Islet precursor cell (in vitro differentiated cells): Measurements from ENCODE around the gene TRERF1.
"Not testable (repeated sequence)": the region's sequence is repeated elsewhere in the genome, so short reads cannot be mapped to it uniquely, and the experiment has no call there.

Experiments
- DNase-seq: peaks from one replicate; pipeline ENCODE4 v3.0.0-alpha.2; 2018

Gene TRERF1, protein sequence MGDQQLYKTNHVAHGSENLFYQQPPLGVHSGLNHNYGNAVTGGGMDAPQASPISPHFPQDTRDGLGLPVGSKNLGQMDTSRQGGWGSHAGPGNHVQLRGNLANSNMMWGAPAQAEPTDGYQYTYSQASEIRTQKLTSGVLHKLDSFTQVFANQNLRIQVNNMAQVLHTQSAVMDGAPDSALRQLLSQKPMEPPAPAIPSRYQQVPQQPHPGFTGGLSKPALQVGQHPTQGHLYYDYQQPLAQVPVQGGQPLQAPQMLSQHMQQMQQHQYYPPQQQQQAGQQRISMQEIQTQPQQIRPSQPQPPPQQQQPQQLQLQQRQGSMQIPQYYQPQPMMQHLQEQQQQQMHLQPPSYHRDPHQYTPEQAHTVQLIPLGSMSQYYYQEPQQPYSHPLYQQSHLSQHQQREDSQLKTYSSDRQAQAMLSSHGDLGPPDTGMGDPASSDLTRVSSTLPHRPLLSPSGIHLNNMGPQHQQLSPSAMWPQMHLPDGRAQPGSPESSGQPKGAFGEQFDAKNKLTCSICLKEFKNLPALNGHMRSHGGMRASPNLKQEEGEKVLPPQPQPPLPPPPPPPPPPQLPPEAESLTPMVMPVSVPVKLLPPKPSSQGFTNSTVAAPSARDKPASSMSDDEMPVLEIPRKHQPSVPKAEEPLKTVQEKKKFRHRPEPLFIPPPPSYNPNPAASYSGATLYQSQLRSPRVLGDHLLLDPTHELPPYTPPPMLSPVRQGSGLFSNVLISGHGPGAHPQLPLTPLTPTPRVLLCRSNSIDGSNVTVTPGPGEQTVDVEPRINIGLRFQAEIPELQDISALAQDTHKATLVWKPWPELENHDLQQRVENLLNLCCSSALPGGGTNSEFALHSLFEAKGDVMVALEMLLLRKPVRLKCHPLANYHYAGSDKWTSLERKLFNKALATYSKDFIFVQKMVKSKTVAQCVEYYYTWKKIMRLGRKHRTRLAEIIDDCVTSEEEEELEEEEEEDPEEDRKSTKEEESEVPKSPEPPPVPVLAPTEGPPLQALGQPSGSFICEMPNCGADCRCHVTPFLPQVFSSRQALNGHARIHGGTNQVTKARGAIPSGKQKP (N-terminal part only)

DNA sequence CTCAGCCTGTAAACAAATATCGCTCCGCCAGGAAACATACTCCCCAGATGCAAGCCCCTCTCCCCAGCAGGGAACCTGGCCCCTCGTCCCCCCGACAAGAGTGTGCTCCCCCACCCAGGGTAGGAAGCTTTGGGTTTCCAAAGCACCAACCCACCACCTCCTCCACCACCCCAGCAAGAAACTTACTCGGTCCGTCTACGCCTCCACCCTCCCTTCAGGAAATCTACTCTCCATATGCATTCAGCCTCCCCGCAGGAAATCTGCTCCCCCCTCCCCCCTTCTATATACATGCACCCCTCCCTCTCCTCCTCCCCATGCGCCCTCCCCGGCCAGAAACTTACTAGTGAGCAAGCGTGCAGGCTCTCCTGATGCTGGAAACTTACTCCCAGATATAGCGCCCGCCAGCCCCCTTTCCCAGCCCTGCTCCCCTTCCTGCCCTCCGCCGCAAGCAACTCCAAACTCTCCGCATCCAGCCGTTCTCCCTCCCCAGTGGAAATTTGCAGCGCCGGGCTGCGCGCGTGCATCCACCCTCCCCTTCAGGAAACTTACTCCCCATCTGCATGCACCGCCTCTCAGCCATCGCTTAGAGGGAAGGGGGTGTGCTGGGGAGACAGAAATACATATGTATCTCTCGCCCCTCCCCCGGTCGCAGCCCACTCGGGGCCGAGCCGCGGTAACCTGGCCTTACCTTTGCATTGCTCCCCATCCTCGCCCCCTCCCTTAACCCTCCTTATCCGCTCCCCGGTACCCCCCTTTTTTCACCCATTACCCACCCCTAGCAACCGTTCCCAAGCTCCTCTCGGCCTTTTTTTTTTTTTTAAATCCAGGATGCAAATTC is at the start of gene TRERF1:
TSS of gene TRERF1 (minus strand) at position 594 of the 838 bp plus-strand sequence. CDS start 182,336 bp downstream, outside the sequence.
- DNase-seq, result peak; percentile 83

DNA sequence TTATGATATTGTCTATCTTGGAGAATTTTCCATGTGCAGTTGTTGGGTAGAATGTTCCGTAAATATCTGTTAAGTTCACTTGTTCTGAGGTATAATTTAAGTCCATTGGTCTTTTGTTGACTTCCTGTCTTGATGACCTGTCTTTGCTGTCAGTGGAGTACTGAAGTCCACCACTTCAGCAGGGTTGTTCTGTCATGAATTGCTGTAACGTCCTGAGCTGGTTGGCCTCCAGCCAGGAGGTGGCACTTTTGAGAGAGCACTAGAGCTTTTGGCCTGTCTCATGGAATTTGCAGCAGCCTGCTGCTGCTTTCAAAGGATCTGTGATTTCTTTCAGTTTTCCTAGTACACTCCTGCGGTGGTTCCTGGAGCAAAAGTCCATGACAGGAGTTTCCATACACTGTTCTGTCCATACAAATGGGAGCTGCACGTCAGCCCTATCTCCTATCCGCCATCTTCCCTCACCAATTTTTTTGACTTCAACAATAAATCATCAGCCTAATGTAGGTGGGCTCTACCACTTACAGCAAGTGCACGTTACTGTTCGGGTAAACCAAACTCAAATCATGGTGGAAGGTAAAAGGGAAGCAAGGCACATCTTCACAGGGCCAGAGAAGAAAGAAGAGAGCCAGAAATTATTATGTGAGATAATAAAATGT is 46.9 kb upstream of the TRERF1 start:
- no peak for DNase-seq

DNA sequence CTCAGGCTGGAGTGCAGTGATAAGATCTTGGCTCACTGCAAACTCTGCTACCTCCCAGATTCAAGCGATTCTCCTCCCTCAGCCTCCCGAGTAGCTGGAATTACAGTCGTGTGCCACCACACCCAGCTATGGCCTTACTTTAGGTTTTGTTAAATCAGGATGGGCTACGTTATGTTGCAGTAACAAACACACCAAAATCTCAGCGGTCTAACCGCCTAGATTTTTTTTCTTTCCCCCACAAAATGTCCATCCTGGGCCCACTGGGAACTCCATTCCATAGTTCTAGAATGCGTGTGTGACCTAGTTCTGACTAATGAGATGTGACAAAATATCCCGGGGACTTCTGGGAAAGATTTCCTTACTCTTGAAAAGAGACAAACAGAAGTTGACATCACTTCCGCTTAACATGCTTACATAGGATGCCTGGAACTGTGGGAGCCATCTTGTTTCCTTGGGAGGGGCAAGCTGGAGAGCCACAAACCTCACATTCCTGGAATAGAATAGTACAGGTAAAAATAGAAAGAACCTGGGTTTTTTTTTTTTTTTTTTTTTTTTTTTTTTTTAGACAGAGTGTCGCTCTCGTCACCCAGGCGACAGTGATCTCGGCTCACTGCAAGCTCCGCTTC is 42.3 kb upstream of the TRERF1 start:
- DNase-seq, result no peak

DNA sequence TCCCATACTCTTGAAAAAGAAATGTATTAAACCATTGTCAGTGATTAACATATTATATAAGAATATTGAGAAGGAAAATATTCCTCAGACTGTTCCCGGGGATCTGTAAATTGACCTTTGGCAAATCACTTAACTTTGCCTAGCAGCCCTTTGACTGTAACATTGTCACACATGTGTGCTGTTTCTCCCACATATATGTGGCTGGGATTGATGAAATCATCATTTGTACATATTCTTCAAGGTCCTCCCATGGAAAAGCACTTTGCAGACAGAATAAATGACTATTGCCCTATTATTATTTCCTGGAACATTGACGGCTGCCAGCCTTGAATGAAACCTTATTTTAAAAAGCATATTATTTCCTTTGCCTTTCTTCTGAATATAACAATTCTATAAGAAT is 36.4 kb upstream of the TRERF1 start:
- no peak for DNase-seq

DNA sequence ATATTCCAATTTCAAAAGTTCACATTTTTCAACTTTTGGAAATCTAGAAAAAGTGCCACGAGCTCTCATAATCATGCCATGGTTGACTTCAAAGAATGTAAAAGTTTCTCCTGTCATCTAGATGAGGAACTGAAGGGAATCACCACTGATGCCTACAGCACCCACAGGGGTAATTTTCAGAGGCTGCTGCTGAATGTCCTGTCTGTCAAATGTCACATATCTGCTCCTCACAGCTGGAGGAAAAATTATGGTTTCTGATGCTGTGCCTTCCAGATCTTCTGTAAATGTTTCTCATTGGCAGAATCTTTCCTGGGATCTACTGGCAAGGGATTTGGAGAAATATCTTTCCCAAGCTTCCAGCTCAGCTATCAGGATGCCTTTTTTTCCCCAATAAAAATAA is 32.5 kb upstream of the TRERF1 start:
- no peak for DNase-seq

DNA sequence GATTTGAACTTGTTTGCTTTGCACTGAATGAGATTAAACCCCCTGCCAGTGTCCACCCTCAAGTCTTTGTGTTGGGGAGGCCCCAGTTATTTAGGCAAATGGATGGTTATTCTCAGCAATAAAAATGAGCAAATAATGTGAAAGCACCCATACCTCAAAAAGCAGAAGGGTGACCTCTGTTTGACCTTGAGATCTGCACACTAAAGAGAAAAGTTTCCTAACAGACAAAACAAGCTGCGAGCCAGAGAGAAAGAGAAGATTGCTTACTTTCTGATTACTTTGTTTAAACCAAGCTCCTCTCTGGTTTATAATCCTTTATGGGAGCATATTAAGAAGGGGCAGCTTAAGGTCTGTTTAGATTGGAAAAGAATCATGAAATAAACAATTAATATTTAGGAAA is 30.4 kb upstream of the TRERF1 start:
- no peak for DNase-seq

DNA sequence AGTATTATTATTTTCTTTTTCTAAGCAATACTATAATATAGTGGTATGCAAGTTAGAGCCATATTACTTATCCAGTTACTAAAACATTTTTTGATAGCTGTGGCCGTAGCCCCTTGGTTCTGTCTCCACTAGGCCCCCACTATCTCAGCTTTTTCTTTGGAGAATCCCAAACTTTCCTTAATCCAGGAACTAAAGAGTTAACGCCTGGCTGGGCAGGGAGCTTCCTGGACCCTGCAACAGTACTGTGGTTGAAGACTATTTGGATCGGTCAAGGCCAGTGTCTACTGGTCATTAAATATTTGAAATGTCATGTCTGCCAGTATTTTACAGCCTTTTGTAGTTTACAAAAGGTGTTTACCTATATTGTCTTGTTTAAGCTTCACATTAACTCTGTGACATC is 20.0 kb upstream of the TRERF1 start:
- no peak for DNase-seq

DNA sequence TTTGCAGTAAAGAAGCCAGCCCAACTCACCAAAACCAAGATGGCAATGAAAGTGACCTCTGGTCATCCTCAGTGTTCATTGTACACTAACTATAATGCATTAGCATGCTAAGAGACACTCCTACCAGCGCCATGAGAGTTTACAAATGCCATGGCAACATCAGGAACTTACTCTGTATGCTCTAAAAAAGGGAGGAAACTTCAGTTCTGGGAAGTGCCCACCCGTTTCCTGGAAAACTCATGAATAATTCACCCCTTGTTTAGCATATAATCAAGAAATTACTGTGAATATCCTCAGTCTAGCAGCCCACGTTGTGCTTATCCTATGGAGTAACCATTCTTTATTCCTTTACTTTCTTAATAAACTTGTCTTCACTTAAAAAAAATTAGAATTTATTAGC is 19.4 kb upstream of the TRERF1 start:
- DNase-seq, result no peak

DNA sequence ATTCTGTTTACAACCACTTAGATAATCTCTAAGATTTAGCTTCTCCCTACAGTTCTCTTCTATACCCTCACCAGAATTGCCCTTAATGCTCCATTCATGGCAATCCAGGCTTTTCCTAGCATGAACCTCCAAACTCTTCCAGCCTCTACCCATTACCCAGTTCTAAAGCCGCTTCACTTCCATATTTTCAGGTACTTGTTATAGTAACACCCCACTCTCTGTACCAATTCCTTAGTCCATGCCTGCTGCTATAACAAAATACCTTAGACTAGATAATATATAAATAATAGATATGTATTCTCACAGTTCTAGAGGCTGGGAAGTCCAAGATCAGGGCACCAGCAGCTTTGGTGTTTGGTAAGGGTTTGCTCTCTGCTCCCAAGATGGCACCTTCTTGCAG is 16.5 kb upstream of the TRERF1 start:
- DNase-seq, result no peak

DNA sequence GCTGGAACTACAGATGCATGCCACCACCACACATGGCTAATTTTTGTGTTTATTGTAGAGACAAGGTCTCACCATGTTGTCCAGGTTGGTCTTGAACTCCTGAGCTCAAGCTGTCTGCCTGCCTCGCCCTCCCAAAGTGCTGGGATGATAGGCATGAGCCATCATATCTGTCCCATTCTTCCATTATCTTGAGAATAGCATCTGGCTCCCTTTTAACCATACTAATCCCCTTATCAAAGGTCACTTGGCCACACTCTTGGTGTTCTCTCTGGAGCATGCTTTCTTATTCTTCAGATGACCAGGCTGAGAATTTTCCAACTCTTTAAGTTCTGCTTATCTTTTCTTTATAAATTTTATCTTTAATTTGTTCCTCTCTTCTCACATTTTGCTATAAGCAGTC is 15.9 kb upstream of the TRERF1 start:
- no peak for DNase-seq

DNA sequence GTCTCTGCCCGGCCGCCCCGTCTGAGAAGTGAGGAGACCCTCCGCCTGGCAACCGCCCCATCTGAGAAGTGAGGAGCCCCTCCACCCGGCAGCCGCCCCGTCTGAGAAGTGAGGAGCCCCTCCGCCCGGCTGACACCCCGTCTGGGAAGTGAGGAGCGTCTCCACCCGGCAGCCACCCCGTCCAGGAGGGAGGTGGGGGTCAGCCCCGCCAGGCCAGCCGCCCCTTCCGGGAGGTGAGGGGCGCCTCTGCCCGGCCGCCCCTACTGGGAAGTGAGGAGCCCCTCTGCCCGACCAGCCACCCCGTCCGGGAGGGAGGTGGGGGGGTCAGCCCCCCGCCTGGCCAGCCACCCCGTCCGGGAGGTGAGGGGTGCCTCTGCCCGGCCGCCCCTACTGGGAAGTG is 14.7 kb upstream of the TRERF1 start:
- DNase-seq, result not testable (repeated sequence)

DNA sequence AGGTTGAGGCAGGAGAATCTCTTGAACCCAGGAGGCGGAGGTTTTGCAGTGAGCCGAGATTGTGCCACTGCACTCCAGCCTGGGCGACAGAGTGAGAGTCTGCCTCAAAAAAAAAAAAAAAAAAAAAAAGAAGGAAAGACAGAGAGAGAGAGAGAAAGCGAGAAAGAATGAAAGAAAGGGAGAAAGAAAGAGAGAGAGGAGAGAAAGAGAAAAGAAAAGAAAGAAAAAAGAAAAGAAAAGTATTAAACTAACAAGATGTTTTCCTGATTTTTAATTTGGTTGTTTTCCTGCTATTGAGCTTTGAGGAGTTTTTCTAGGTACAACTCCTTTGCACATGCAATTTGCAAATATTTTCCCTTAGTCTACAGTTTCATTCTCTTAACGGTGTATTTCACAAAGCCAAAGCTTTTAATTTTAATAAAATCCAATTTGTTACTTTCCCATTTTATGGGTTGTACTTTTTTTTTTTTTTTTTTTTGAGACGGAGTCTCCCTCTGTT is 10.8 kb upstream of the TRERF1 start:
- no peak for DNase-seq

DNA sequence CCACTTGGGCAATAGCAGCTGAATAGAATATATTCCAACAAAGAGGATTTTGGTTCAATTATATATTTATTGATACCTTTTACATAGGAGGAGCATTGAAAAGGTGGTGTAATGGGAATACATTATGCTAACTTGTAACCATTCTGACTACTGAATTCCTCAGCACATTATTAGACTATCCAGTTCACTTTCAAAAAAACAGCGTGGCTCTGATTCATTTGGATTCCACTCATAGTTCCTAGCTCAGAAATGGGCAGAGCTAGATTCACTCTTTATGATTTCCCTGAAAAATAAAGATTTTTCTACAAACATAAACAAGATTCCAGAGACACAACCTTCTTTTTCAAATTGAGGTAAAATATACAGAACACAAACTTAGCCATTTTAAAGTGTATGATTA is 9.2 kb upstream of the TRERF1 start:
- DNase-seq, result no peak

DNA sequence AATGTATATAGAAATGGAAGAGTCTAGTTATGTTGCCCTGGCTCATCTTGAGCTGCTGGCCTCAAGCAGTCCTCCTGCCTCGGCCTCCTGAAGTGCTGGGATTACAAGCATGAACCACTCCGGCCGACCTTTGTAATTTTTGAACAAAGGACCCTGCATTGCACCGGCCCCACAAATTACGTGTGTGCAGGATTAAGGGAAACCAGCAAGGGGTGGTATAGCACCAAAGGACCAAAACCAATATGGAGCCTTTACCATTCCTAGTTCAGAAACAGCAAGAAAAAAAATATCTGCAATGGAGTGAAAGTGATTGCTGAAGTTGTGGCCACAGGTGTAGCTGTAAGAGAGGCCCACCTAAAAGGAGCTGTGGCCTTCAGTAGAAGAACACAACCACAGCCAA is 8.2 kb upstream of the TRERF1 start:
- DNase-seq, result no peak

DNA sequence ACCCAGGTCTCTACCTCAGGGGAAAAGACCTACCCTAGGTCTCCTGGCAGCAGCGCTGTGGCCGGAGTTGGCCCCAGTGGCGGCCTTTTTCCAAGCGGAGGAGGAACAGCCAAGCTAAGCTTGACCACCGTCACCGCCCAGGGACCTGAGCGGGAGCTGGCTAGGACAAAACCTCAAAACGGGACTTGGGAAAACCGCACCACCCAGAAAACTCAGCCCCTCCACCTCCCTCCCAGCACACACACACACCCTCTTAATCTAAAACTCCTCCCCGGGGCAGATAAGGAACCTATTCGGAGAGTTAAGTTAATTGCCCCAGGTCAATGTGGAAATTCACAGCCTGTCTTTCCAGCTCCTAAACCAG is 2.7 kb upstream of the TRERF1 start:
- peak; percentile 77 for DNase-seq

DNA sequence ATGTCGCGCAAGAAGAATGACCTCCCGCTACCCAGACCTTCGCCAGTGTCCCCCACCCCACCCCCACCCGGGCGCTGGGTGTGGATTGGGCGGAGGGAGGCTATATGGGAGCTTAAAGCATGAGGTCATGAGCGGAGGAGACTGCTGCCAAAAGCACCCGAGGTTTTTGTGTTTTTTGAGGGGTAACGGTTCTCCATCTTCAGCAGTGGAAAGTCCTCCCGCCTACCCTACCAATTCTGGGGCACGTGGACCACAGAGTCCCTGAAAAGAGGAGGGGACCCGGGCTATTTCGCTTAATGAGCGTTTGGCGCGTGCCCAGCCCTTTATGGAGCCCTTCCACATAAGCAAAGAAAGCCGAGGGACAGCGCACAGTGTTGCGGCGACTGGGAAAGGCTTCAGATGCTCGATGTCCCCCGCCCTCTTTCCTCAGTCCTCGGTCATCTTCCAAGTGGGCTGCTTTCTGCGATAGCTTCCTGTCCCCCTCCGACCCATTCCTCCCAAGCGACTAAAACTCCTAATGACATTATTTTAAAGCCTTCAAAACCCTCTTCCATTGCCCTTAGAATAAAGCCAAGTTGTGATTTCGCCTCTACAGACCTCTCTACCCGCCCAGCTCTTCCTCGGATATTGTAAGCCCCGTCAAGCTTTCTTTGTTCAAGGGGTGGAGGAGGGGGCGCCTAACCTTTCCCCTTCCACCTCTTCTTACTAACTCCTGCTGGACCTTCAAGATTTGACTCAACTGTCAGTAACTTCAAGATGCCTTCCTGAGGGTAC is 2.1 kb upstream of the TRERF1 start:
- peak; percentile 72 for DNase-seq

DNA sequence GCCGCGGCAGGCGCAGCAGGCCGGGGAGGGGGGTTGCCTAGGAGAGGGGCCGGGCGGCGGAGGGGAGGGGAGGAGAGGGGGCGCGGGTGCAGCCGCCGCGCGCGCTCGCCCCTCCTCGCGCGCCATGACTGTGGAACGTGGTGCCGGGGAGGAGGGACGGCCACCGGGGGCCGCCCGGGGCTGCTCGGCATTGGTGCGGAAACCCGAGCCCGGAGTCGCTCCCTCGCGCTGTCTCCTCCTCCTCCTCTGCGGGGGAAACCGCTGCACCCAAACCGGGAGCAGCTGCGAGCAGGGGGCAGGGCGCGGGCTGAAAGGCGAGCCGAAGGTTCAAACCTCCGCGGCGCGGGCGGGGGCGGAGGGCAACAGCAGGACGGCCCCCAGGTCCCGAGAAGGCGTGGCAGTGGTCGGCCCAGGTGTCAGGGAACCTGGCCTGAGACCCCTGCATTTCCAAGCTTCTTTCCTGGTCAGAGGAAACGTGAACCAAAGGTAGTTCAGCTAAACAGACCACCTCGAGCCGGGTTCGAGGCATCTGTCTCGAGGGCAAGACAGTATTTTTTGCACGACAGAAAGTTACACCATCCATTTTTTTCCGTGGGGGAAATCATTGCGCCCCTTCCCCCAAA is 1.4 kb upstream of the TRERF1 start:
- peak; percentile 95 for DNase-seq

DNA sequence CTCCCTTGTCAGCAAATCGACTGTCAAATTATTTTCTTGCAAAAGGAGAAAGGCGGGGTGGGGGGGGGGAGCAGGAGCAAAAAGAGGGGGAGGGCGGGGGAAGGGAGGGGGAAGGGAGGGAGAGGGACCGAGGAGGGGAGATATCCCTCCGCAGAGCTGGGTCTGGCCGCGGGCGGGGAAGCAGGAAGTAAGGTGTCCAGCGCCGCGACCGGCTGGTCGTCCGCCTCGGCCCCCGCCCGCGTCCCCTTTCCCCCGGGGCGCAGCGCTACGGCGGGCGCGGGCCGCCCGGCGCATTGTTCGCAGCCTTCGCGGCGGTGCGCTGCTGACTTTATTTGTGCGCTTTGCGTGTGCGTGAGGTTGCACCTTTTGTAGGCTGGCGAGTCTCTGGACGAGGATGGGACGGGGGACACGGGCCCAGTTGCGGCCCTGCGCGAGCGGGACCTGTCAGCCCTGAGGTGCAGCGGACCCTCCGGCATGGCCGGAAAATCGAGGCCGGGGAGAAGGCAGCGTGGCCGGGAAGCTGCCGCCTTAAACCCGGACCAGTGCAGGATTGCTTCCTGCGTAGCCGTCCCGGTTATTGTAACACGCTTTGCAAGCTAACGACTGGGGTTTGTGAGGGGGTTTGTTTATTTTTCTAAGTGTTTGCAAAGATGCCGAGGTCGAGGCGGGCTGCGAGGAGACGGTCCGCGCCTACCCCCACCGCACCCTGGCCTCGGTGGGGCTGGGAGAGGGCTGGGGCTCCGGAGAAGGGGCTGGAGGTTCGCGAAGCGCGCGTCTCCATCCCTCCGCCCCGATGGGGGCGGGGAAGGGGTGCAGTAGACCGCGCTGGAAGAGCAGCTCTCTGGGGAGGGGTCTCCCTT is 675 bp upstream of the TRERF1 start:
- DNase-seq, result peak; percentile 90
